Ishikawa (cell line): Measurements from ENCODE around the gene BMP2K.

Experiments used
- CEBPB ChIP-seq: IDR thresholded peaks from 2 replicates; pipeline ENCODE4 v1.6.1; 2012
- CREB1 ChIP-seq: IDR thresholded peaks from 2 replicates; pipeline ENCODE4 v1.6.1; 2012; ENCODE audit warnings: low read depth
- EGR1 ChIP-seq: IDR thresholded peaks from 2 replicates; pipeline ENCODE4 v1.6.1; 2012
- EP300 ChIP-seq: IDR thresholded peaks from 2 replicates; pipeline ENCODE4 v1.6.1; 2012; ENCODE audit warnings: borderline replicate concordance
- NFIC ChIP-seq: IDR thresholded peaks from 2 replicates; pipeline ENCODE4 v1.6.1; 2012
- RAD21 ChIP-seq: IDR thresholded peaks from 2 replicates; pipeline ENCODE4 v1.6.1; 2012; ENCODE audit warnings: low read depth
- TAF1 ChIP-seq: IDR thresholded peaks from 2 replicates; pipeline ENCODE4 v1.6.1; 2012; ENCODE audit warnings: low read depth, mild to moderate bottlenecking
- TEAD4 ChIP-seq: IDR thresholded peaks from 2 replicates; pipeline ENCODE4 v1.6.1; 2012
- YY1 ChIP-seq: IDR thresholded peaks from 2 replicates; pipeline ENCODE4 v1.6.1; 2012; ENCODE audit warnings: low read depth
- ZBTB7A ChIP-seq: IDR thresholded peaks from 2 replicates; pipeline ENCODE4 v1.6.1; 2012; ENCODE audit warnings: low read depth
- TF ChIP-seq, protein P1 (sequence below): IDR thresholded peaks from 2 replicates; pipeline ENCODE4 v1.6.1; 2012; ENCODE audit warnings: low read depth, mild to moderate bottlenecking
- TF ChIP-seq, protein P2 (sequence below): IDR thresholded peaks from 2 replicates; pipeline ENCODE4 v1.6.1; 2012

DNA sequence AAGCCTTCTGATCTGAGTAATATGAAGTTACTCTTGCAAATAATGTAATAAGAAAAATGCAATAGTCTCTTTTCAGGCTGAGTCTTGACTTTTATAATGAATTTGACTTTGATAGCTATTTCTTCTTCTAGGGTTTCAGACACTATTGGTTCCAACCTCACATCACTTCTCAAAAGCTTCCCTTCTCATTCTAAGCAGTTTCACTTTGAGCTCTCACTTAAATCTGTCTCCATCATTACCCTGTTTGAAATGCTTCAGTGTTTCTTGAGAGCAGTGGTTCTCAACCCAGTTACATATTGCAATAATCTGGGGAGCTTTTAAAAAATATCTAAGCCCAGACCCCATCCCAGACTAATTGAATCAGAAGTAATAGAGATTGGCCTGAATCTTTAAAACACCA lies 40.5 kb upstream of the BMP2K start:
- TF ChIP-seq TAF1 (no peak), ZBTB7A (no peak), NFIC (no peak), EP300 (no peak), CEBPB (no peak), TEAD4 (no peak), CREB1 (no peak), RAD21 (no peak), YY1 (no peak), EGR1 (no peak)
- TF ChIP-seq, protein P1, sequence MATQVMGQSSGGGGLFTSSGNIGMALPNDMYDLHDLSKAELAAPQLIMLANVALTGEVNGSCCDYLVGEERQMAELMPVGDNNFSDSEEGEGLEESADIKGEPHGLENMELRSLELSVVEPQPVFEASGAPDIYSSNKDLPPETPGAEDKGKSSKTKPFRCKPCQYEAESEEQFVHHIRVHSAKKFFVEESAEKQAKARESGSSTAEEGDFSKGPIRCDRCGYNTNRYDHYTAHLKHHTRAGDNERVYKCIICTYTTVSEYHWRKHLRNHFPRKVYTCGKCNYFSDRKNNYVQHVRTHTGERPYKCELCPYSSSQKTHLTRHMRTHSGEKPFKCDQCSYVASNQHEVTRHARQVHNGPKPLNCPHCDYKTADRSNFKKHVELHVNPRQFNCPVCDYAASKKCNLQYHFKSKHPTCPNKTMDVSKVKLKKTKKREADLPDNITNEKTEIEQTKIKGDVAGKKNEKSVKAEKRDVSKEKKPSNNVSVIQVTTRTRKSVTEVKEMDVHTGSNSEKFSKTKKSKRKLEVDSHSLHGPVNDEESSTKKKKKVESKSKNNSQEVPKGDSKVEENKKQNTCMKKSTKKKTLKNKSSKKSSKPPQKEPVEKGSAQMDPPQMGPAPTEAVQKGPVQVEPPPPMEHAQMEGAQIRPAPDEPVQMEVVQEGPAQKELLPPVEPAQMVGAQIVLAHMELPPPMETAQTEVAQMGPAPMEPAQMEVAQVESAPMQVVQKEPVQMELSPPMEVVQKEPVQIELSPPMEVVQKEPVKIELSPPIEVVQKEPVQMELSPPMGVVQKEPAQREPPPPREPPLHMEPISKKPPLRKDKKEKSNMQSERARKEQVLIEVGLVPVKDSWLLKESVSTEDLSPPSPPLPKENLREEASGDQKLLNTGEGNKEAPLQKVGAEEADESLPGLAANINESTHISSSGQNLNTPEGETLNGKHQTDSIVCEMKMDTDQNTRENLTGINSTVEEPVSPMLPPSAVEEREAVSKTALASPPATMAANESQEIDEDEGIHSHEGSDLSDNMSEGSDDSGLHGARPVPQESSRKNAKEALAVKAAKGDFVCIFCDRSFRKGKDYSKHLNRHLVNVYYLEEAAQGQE = no peak
- TF ChIP-seq, protein P2, sequence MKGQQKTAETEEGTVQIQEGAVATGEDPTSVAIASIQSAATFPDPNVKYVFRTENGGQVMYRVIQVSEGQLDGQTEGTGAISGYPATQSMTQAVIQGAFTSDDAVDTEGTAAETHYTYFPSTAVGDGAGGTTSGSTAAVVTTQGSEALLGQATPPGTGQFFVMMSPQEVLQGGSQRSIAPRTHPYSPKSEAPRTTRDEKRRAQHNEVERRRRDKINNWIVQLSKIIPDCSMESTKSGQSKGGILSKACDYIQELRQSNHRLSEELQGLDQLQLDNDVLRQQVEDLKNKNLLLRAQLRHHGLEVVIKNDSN = no peak
